IPS-11a (cell line): ENCODE measurements around the gene LHFPL2.

Experiments used
- H3K4me3 ChIP-seq: one replicate; pipeline ENCODE4 v1.5.1; 2013; ENCODE audit warnings: low read depth, low read length, control low read depth

The LHFPL2 gene

DNA sequence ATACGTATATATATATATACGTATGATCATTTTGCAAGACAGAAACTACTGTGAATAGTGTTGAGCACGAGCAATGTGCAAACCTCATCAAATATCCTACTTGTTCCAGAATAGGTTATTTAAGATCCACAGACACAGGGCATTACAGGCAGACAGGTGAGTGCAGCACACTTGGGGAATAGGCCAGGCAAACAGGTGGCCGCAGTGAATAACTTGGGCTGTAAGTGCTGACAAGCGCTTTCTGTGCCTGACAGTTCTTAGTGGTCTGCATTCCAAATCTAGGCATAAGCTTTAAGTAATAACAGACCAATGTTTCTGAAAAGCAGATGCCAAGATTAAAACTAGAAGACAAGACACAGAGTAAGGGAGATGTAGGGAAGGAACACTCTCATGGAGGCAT lies 77.9 kb downstream of the LHFPL2 start:
- no peak overlapping the region for H3K4me3 ChIP-seq

DNA sequence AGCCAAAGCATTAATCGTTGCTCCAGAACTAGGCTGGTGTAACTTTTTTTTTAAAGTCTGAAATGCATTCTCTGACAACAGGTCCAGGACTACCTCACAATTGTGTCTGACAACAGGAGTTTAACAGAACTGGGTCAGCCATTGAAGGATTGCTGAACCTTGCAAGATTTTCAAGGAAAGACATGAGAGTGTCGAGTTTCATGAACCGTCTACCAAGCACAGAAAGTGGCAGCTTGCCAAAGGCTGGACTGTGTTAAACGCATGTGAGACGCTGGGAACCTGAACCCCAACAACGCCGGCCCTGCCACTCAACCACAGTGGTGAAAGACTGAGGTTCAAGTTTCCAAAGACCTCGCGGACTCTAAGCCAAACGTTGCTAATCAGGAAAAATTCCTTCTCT lies 79.1 kb downstream of the LHFPL2 start:
- no peak overlapping the region for H3K4me3 ChIP-seq

DNA sequence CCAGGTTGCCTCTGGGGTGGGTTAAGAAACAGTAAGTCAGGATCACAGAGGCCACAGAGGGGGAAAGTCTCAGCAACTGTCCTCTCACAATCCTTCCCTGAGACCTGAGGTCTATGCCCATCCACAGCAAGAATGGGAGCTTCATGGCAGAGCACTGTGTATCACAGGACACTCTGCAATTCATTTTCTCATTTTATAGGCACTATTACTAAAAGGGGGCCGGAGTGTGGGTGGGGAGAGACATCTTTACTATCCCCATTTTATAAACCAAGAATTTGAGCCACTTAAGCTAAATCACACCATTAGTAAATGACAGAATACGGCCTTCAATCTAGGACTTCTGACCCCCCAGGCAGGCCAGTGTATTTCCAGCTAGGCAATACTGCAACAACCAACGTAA lies 79.9 kb downstream of the LHFPL2 start:
- H3K4me3 ChIP-seq, result no peak overlapping the region

DNA sequence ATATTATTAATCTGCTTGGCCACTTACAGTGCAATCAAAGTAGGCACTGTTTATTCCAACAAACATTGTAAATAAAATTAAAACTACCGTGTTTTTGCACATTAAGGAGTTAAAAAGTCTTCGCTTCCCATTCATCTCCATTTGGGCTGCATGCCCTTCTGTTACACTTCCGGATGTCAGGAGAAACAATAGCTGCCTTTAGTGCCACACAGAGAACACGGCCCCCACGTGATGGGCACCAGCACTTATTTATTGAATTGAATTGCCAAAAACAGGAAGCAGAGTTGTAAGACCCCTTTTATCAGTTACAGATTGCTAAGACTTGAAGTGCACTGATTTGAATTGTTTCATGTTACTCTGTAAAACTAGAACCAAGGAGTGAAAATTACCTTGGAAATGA lies 80.4 kb downstream of the LHFPL2 start:
- no peak overlapping the region for H3K4me3 ChIP-seq

DNA sequence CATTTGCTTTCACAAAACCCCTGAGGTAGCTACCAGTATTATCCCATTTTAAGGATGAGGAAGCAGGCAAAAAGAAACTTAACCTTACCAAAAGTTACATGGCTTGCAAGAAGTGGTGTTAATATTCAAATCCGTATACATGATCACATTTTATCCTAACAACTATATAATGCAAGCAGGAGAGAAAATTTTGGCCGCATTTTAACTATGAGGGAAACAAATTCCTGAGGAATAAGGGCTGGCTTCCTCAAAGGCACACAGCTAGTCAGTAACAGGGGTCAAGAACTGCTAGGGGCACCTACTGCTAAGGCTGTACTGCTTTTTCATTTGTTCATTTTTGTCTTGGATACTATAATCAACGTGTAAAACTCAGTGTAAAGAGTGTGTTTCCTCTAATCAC lies 81.0 kb downstream of the LHFPL2 start:
- H3K4me3 ChIP-seq, result no peak overlapping the region

DNA sequence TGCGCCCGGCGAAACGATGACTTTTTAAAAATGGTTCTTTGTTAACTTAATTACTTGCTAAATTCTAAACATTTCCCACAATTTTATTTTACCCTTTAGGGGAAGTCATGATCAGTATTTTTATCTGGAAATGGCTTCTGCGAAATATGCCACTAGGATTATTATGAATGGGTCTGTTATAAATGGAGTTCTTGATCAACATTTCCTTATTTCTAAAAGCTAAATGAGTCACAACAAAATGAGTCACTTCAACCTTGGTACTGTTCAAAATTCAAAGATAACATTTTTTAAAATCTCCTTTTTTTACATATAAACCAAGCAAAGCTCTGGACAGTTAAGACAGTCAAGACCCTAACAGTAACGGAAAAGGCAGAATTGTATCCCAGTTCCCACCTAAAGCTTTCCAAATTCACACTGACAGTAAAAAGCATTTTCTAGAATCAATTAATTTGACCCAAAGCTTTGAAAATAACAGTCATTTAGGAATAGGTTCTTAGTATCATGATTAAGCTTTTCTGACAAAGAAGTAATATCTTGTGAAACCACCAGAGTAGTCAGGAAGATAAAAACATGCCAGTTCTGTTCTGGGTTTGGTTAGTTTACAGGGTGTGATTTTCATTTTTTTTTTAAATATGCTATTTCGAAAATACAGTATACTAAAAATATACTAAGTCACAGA lies 81.7 kb downstream of the LHFPL2 start:
- H3K4me3 ChIP-seq, result no peak overlapping the region

DNA sequence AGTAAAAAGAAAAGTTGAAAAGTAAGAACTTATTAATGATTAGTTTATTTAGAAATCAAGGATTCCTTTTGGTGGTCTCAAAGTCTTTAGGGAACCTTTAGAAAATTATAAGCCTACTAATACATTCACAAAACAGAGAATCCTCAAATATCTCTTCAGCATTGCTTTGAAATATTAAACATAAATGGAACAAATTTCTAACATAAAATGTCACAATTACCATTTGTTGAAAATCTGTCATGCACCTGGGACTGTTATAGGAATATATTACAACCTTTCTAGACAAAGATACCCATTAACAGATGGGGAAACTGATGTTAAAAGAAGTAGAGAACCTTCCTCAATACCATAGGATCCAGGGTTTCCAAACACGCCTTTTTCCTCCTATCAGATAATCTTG lies 83.2 kb downstream of the LHFPL2 start:
- H3K4me3 ChIP-seq, result no peak overlapping the region

DNA sequence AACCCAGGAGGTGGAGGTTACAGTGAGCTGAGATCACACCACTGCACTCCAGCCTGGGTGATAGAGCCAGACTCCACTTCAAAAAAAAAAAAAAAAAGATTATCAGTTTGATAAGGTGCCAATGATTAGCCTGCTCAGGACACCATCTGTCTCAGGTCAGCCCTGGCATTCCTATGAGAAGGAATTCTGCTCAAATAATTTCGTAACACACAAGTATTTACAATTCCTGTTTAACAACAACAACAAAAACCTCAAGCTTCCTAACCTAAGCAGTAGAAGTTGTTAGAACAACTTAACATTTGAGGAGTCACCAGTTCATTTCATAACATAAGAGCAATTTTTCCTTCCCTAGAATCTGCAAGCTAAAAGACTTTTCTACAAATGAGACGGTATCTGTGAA lies 85.0 kb downstream of the LHFPL2 start:
- no peak overlapping the region for H3K4me3 ChIP-seq

DNA sequence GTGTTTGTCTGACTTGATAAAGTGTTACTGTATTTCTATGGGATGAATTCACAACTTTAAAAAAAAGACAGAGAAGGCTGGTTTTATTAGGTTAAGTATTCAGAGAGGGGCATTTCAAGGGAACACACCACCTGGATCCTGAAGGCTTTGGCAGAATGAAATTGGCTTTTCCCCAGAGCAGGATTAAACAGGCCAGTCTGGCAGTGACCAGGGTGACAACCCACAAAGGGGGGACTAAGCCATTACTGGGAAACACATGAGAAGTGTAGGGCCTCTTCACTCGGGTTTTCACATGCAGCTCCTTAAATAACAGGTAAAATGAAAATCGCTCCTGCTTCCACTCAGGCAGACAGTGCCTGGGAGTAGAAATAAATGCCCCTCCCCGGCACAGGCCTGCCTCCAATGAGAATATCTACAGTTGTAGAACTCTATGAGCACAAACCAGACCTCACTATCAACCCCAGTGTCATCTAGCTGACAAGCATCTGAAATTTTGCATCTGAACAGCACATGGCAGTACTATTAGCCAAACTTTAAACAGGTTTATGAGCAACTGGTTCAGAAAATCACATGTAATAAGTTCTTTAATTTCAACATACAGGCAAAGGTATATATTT lies 85.8 kb downstream of the LHFPL2 start:
- H3K4me3 ChIP-seq, result no peak overlapping the region

DNA sequence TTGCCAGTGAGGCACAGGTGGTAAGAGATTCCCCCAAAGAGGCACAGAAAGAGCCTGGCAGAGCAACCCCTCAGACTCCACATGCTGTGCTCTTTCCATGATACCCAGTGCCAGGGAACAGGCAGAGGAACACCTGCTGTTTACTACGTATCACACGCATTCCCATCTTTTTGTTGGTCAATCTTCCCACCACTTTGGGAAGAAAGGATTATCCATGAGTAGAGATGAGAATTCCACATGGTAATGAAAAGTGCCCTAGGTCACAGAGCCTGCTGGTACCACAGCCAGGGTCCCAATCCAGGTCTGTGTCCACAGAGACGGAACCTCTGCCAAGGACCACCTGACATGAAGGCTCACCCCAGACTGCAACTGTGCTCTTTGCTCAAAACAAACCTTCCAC lies 86.6 kb downstream of the LHFPL2 start:
- H3K4me3 ChIP-seq, result no peak overlapping the region

DNA sequence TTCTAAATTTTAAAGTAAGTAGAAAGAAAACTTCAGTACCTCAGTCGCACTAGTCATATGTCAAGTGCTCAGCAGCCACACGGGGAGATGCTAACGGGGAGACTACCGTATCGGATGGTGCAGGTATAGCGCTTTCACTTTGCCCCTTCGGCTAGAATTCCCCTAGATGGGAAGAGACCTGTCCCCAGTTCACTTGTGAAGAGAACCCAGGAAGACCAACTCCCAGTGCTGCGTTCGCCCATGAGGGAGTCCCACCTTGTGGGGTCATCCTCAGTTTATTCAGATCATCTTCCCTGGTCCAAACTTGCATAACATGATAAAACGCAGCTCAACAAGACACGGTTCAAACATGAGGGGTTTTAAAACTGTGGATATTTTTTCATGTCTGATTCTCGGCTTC lies 87.3 kb downstream of the LHFPL2 start:
- no peak overlapping the region for H3K4me3 ChIP-seq

DNA sequence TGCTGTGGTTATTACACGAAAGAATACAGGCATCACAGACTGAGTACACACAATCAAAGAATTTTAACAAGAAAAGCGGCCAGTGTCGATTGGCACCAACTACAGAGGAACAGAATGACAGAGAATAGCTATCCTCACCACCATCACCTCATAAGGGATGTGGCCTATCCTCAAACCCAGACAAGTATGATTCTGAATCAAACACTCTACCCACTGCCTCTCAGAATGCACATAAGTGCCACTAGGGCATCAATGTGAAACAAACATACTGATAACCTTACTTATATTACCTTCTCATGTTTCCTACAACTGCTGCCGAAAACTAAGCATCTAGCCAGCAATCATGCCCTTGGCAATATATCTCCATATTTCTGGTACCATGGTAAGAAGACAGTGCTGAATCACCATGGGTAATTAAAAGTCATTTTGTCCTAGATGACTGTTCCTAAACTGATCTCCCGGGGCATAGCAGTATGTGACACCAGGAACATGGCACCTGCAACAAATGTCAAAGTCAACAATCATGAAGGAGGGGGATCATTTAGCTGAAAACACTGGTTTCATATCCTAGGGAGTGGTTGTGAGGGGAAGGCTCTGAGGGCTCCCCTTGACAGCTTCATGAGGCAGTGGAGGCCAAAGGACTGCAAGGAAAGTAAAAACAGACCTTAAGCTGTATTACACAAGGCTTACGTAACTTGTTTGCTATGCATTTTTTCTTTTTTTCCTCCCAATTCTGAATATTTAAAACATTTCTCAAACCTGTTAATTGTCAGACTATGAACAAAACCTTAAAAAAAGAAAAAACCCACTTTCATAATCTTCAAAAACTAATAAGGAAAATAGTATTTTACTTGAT lies 88.3 kb downstream of the LHFPL2 start:
- no peak overlapping the region for H3K4me3 ChIP-seq

DNA sequence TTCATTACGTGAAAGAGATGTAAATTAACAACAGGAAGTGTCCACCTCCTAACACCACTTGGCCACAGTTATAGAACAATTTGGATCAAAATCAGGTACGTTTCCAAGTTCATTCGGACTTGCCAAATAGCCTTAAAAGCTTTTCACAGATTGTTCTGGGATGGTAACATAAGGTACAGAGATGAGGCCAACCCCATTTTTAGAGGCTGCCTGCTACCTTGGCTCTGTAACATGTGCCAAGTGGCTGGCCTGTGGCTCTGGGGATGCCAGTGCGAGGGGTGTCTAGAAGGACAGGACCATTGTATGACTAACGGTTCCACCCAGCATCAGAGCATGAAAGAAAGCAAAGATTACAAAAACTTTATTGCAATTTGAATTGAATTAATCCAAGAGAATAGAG lies 91.0 kb downstream of the LHFPL2 start:
- no peak overlapping the region for H3K4me3 ChIP-seq

DNA sequence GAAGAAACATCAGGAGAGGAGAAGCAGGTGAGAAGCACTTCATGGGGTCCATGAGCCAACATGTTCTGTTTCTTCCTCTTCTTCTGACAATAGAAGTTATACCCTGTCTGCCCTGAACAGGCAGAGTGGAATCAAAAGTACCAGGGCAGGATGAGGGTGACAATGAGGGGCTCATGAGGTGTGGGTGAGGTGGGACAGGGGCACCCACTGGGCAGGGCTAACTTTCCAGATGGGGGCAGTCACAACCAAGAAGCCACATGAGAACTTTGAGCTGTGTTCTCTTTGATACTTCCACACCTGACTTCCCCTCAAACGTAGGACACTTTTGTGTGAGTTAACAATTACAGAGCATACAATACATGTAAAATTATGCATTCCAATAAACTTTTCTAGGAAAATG lies 92.7 kb downstream of the LHFPL2 start:
- no peak overlapping the region for H3K4me3 ChIP-seq

DNA sequence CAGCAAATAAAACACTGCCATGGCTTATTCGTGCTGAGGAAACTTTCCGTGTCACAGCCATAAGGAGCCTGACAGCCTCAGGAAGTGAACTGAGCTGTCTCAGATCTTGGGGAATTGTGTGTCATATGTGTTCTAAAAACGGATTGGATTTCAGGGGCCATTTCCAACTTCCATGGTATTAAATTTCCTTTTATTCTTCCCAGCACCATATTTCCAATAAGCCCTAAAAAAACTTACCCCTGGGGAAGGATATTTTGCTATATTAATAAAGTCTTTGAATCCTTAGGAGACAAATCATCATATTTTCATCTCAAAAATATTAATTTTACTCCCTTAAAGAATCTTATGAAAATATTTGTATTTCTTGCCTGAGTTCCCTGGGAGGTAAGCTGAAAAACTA lies 93.9 kb downstream of the LHFPL2 start:
- H3K4me3 ChIP-seq, result no peak overlapping the region

DNA sequence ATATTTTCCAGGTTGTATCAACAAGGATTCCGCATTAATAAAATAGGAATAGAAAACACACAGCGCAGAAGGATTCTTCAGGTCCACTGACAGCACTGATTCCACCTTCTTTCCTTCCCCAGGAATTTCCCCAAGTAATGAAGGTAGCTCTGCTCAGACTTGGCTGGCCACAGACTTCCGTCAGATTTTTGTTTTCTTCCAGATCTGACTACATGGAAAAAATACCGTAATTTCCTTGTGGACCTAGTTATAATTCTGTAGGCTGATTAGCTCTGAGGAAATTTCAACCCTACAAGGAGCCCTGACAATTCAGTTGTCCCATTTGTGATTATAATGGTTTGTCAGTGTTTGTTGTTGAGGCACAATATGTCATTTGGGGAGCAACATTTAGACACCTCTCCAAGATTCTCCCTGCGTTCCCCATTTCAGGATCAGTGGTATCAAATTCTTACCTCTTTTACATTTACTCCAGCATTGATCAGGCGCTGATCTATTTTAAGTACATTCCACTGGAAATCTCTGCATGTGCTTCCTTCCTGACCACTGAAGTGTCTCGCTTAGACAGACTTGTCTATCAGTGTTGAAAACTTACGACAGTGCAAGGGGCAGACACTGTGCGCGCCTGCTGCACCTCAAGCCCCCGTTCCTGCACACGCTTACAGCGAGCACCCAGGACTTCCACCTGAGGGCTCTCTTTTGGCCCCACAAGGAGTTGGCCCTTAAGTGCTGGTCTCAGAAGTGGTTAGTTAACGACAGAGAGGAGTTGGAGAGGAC lies 94.8 kb downstream of the LHFPL2 start:
- H3K4me3 ChIP-seq, result no peak overlapping the region

DNA sequence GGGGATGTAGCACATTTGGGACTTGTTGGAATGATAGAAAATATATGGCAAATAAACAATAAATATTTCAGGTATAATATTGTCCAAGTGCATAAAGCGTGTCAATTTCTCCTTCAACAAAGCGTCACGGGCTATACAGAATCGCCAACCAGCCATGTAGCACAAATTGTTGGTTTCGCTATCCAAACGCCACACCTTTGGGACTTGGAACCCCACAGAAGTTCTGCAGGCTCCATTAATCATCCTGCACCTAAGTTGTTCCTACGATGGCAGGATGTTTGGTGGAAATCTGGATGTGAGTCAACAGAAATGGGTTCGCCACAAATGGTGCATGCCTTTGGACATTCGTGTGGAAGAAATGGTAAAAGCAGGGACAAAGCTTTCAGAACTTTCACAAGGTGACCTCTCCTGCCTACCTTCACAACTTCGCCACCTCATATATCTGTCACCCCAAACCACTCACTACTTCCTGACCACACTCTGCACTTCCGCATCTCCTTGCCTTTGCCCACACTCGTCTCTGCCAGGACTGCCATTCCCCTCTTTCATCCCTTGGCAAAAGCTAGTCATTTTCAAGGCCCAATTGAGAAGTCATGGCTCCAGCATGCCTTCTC lies 95.7 kb downstream of the LHFPL2 start:
- no peak overlapping the region for H3K4me3 ChIP-seq

DNA sequence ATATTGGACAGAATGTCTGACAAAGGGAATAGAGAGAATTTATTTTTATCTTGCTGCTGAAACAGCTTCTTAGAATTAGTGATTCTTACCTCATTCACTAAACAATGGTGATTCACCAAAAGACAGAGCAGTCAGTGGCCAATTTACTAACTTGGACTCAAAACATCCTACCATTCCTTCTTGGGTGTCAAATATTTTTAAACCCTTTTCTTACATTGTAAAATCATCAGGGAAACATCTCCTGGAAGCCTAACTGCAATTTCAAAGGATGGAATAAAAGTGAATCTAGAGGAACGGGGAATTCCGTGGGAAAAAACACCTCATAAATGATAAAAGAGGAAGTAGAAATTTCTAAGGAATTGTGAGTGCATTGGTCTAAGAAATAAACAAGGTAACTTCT lies 97.7 kb downstream of the LHFPL2 start:
- H3K4me3 ChIP-seq, result no peak overlapping the region

DNA sequence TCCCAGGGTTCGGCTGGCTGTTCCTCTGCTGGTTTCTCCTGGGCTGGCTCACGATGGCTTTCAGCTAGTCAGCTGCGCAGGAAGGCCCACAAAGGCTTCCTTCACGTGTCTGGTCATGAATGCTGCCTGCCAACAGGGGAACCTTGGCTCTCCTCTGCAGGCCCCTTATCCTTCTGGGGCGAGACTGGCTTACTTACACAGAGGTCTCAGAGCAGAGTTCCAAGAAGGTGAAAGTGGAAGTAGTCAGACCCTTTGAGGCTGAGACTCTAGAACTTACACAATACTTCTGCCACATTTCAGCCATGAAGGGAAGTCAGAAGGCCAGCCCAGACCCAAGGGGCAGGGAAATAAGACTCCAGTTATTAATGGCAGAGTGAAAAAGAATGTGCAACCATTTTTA lies 99.5 kb downstream of the LHFPL2 start:
- no peak overlapping the region for H3K4me3 ChIP-seq

DNA sequence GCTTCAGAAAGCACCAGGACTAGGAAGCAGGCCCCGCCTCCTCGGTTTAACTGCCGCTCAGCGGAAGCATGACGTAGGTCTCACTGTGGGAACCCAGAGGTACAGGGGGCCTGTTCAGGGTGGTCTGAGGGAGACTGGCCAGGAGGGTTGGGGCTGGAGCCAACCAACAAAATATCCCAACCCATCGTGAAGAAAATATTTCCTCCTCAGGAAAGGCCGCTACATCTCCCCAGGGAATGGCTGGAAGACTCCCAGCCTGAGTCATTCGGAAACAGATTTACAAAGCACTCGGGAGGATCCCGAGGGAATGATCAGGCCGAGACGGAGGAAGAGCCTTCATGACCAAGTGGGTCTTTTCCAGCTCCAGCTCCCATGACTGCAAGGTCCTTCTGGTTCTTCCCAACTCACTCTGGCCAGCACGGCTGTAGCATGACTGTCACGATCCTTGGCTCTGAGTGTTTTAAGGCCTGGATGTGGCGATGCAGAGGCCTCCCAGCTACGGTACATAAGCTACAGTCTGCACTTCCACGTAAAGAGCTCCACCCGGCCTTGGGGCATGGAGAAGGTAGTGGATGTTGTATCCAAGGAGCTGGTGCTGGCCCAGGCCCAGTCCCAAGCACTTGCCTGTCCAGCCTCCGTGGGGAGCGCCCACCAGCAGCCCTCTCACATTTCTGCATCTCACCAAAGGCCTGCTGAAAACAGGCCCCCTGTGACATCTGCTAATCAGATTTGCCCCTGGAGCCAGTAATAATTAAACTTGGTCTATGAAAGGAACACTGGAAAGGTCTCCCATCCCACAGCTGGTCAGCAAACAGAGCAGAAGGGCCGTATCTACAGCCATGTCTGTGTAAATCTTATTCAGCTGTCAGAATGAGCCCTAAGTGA lies 100.6 kb downstream of the LHFPL2 start:
- H3K4me3 ChIP-seq, result no peak overlapping the region
